Measurements from ENCODE around the gene CNTNAP5.

- no peak for TF ChIP-seq POLR2AphosphoS5 (IDR thresholded peaks at IDR 0.05; ENCODE audit: borderline replicate concordance, low read depth, low read length)
- TF ChIP-seq EZH2 (IDR thresholded peaks at IDR 0.05), result no peak
Measured at GRCh38 chr2:124610141-124610540, 585.1 kb downstream of the CNTNAP5 start.
